ENCODE results near the gene KIAA0232.

KIAA0232 gene

DNA sequence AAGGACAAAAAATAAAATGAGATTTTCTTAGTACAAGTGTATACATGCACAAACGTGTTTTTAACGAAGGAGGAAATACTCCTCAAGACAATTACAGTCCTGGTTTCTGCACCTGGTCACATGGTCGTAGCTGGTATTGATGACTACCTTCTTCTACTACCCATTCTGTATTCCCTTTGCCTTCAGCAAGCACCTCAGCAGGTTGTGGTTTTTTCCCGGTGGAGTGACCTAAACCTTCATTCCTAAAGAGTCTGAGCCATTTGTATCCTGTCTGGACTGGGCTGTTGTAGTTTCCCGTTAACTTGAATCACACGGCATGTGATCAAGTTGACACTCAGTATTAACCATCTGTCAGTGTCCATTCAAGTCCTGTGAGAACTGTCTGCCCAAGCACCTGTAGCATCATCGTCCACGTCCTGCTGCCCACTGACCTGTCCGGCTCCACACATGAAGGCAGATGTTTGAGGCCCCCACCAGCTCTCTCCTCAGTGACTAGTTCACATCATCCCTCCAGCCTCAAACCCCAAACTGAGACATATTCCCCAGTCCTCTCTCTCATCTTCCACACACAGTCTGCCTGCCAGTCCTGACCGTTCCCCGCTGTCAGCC, 96.0 kb downstream of the KIAA0232 start:
- no peak overlapping the region for H3K4me2 ChIP-seq
- no peak for TF ChIP-seq CTCF (conservative IDR thresholded peaks at IDR 0.05; ENCODE audit: low read depth, low read length)
- no peaks in the 10 kb centered on the region for H3K4me1 ChIP-seq (ENCODE audit: low read depth, poor library complexity, severe bottlenecking)
- H3K36me3 ChIP-seq (ENCODE audit: insufficient read depth): no peaks in the 10 kb centered on the region
- H2AFZ ChIP-seq (ENCODE audit: low read depth): no peak overlapping the region
- H3K27me3 ChIP-seq (ENCODE audit: insufficient read depth, low read depth): no peaks in the 10 kb centered on the region
- H3K9ac ChIP-seq: no peak overlapping the region
- no peak overlapping the region for H3K27ac ChIP-seq
- H3K4me3 ChIP-seq (IDR thresholded peaks at IDR 0.05; ENCODE audit: insufficient read depth, low read depth, low read length): no peak overlapping the region
- no peaks in the 10 kb centered on the region for H4K20me1 ChIP-seq (ENCODE audit: insufficient read depth)
- no peaks in the 10 kb centered on the region for H3K79me2 ChIP-seq (ENCODE audit: insufficient read depth, low read depth)

- Histone ChIP-seq H3K79me2 (ENCODE audit: insufficient read depth, low read depth) (no peaks in the 10 kb centered on the region), H3K27ac (no peak overlapping the region)
Observed at GRCh38 chr4:6880691-6881090, 98.2 kb downstream of the KIAA0232 start.

GRCh38 chr4:6881908-6882307, 99.4 kb downstream of the KIAA0232 start:
- Histone ChIP-seq H3K4me3 (IDR thresholded peaks at IDR 0.05; ENCODE audit: insufficient read depth, low read depth, low read length) (no peak overlapping the region), H3K9ac (no peak overlapping the region), H3K4me2 (no peak overlapping the region), H3K27ac (no peak overlapping the region), H2AFZ (ENCODE audit: low read depth) (no peak overlapping the region), H3K36me3 (ENCODE audit: insufficient read depth) (no peaks in the 10 kb centered on the region), H3K79me2 (ENCODE audit: insufficient read depth, low read depth) (no peaks in the 10 kb centered on the region), H3K27me3 (ENCODE audit: insufficient read depth, low read depth) (no peaks in the 10 kb centered on the region), H3K4me1 (ENCODE audit: low read depth, poor library complexity, severe bottlenecking) (no peaks in the 10 kb centered on the region), H4K20me1 (ENCODE audit: insufficient read depth) (no peaks in the 10 kb centered on the region)
- TF ChIP-seq CTCF (conservative IDR thresholded peaks at IDR 0.05; ENCODE audit: low read depth, low read length): no peak

More at GRCh38 chr4:6880691-6881090, 98.2 kb downstream of the KIAA0232 start:
- no peaks in the 10 kb centered on the region for H3K27me3 ChIP-seq (ENCODE audit: insufficient read depth, low read depth)
- H2AFZ ChIP-seq (ENCODE audit: low read depth): no peak overlapping the region
- no peak for TF ChIP-seq CTCF (conservative IDR thresholded peaks at IDR 0.05; ENCODE audit: low read depth, low read length)
- H4K20me1 ChIP-seq (ENCODE audit: insufficient read depth): no peaks in the 10 kb centered on the region
- no peaks in the 10 kb centered on the region for H3K4me1 ChIP-seq (ENCODE audit: low read depth, poor library complexity, severe bottlenecking)
- no peak overlapping the region for H3K9ac ChIP-seq
- no peak overlapping the region for H3K4me3 ChIP-seq (IDR thresholded peaks at IDR 0.05; ENCODE audit: insufficient read depth, low read depth, low read length)
- H3K36me3 ChIP-seq (ENCODE audit: insufficient read depth): no peaks in the 10 kb centered on the region
- no peak overlapping the region for H3K4me2 ChIP-seq

DNA sequence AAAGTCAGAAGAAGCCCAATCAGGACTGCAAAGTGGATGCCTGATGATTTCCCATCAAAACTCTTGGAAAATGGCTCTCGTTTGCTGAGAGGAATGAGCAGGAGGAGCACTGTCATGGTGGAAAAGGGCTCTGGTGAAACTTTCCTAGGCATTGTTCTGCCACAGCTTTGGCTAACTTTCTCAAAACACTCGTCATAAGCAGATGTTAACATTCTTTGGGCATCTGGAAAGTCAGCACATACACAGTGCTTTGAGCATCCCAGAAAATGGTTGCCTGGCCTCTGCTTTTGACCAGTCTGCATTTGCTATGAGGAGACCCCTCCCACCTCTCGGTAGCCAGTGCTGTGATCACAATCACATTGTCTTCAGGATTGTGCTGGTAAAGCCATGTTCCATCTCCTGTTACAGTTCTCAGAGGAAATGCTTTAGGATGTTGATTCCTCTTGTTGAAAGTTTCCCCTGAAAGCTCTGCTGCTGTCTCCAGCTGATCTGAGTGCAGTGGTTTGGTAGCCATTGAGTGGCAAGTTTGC, 101.9 kb downstream of the KIAA0232 start:
- Histone ChIP-seq H3K4me3 (IDR thresholded peaks at IDR 0.05; ENCODE audit: insufficient read depth, low read depth, low read length) (no peak overlapping the region), H3K79me2 (ENCODE audit: insufficient read depth, low read depth) (no peaks in the 10 kb centered on the region), H3K9ac (no peak overlapping the region), H3K27me3 (ENCODE audit: insufficient read depth, low read depth) (no peaks in the 10 kb centered on the region), H3K36me3 (ENCODE audit: insufficient read depth) (no peaks in the 10 kb centered on the region), H3K27ac (no peak overlapping the region), H3K4me2 (no peak overlapping the region), H2AFZ (ENCODE audit: low read depth) (no peak overlapping the region), H3K4me1 (ENCODE audit: low read depth, poor library complexity, severe bottlenecking) (no peaks in the 10 kb centered on the region), H4K20me1 (ENCODE audit: insufficient read depth) (no peaks in the 10 kb centered on the region)
- TF ChIP-seq CTCF (conservative IDR thresholded peaks at IDR 0.05; ENCODE audit: low read depth, low read length): no peak

Data from KMS-11 (cell line).